Measurements from ENCODE around the gene MAP1S.

DNA sequence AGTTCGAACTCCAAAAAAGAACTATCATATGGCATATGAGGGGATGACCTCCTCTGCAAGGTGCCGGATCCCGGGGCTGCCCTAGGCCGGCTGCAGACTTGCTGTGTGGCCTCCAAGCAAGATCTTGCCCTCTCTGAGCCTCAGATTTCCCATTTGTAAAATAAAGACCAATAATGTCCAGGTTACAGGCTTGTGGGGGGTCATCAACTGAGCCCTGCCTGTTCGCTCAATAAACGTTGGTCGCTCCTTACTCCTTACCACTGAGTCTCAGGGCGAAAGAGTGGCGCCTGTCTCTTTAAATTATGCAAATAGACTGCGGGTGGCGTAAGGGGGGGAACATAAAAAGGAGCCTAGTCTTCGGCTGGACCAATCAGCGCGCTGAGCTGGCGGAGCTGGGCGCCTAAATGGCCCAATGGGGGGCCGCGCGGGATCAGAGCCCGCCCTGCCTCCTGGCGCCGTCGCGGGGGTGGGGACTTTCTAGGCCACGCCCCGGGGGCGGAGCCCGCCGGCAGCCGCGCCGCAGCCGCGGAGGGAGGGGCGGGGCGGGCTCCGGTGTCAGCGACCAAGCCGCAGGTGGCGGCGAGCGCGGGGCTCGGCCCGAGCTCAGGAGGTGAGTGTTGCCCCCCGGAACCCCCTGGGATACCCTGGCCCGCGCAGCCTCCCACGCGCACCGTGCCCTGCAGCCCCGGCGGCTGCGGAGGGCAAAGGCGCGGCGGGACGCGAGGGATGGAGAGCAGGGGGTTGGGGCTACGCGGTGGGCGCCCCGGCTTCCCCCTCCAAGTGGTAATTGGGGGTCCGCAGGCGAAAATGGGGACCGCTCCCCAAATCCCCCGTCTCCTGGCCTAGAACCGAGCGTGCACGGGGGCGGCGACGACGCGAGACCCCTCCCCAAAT lies 28.2 kb downstream of the MAP1S start:
- TF ChIP-seq TCF12 (IDR thresholded peaks at IDR 0.05) (no peak), TCF12 (CRISPR knock-in tag; IDR thresholded peaks at IDR 0.05) (no peak), KAT2B (IDR thresholded peaks at IDR 0.05; ENCODE audit: borderline replicate concordance, low read depth, low read length) (no peak)
- TF ChIP-seq, protein P1, sequence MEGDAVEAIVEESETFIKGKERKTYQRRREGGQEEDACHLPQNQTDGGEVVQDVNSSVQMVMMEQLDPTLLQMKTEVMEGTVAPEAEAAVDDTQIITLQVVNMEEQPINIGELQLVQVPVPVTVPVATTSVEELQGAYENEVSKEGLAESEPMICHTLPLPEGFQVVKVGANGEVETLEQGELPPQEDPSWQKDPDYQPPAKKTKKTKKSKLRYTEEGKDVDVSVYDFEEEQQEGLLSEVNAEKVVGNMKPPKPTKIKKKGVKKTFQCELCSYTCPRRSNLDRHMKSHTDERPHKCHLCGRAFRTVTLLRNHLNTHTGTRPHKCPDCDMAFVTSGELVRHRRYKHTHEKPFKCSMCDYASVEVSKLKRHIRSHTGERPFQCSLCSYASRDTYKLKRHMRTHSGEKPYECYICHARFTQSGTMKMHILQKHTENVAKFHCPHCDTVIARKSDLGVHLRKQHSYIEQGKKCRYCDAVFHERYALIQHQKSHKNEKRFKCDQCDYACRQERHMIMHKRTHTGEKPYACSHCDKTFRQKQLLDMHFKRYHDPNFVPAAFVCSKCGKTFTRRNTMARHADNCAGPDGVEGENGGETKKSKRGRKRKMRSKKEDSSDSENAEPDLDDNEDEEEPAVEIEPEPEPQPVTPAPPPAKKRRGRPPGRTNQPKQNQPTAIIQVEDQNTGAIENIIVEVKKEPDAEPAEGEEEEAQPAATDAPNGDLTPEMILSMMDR (CRISPR knock-in tag; IDR thresholded peaks at IDR 0.05) = no peak
